HFFc6 (cell line): ENCODE measurements around the gene ASB10. TPM values are rescaled to one million over a fixed set of nuclear protein-coding genes. Genes with fewer than 3 reads are reported as not detected.

Experiments used
- DNase-seq: peaks from one replicate; pipeline ENCODE4 v3.0.0-alpha.2; 2018
- H3K27ac Mint-ChIP-seq: 2 replicates; pipeline ENCODE4 v1.8.0; 2020; ENCODE audit warnings: mild to moderate bottlenecking, mixed read lengths
- H3K27me3 Mint-ChIP-seq: 2 replicates; pipeline ENCODE4 v1.8.0; 2021; ENCODE audit warnings: mild to moderate bottlenecking, moderate library complexity, mixed read lengths; ENCODE audit not compliant: insufficient read depth
- H3K36me3 Mint-ChIP-seq: 2 replicates; pipeline ENCODE4 v1.8.0; 2021; ENCODE audit warnings: low read depth, mixed read lengths
- H3K4me1 Mint-ChIP-seq: 2 replicates; pipeline ENCODE4 v1.8.0; 2020; ENCODE audit warnings: low read depth, mixed read lengths
- H3K4me3 Mint-ChIP-seq: 2 replicates; pipeline ENCODE4 v1.8.0; 2020; ENCODE audit warnings: mild to moderate bottlenecking, moderate library complexity, mixed read lengths
- H3K9me3 Mint-ChIP-seq: 2 replicates; pipeline ENCODE4 v1.8.0; 2020; ENCODE audit warnings: mild to moderate bottlenecking, mixed read lengths
- CTCF ChIP-seq: fragments of 200-600 bp; sonication (generic); IDR thresholded peaks from 2 replicates; pipeline ENCODE4 v1.5.0; 2021; ENCODE audit warnings: antibody characterized with exemption, mild to moderate bottlenecking
- total RNA-seq, 6 experiments: library from RNA; stranded (reverse); fragmentation: NEBNext Ultra II Directional; extraction: Animal tissue kit (Norgen Biotek cat#: 25700); gene quantifications; 2 replicates in 1 of 6; 3 replicates in 5 of 6; pipeline ENCODE4 v1.2.3, GENCODE V29; 2021

ASB10 gene
- total RNA-seq, 6 experiments from 2014 or later, result not detected

GRCh38 chr7:151141311-151141854 lies 45.7 kb downstream of the ASB10 start:
- H3K4me3 Mint-ChIP-seq, result no peak overlapping the region

GRCh38 chr7:151140826-151141225 lies 46.2 kb downstream of the ASB10 start:
- Mint-ChIP-seq H3K36me3 (peaks cover 20% of the 10 kb centered on the region; the same call in 1 of the 2 replicates), H3K4me1 (no peaks in the 10 kb centered on the region), H3K27ac (no peak overlapping the region), H3K4me3 (no peak overlapping the region; the same call in 1 of the 2 replicates), H3K27me3 (peaks cover 10% of the 10 kb centered on the region), H3K9me3 (no peaks in the 10 kb centered on the region)
- no peak for TF ChIP-seq CTCF
- no peak for DNase-seq

More at GRCh38 chr7:151141311-151141854, 45.7 kb downstream of the ASB10 start:
- no peak for DNase-seq
- Mint-ChIP-seq H3K27ac (no peak overlapping the region), H3K27me3 (peaks cover 10% of the 10 kb centered on the region), H3K9me3 (no peaks in the 10 kb centered on the region), H3K36me3 (peaks cover 20% of the 10 kb centered on the region; the same call in 1 of the 2 replicates), H3K4me1 (no peaks in the 10 kb centered on the region)
- TF ChIP-seq CTCF, result no peak

GRCh38 chr7:151139791-151140190 lies 47.3 kb downstream of the ASB10 start:
- H3K9me3 Mint-ChIP-seq, result no peaks in the 10 kb centered on the region
- H3K4me3 Mint-ChIP-seq, result no peak overlapping the region
- H3K36me3 Mint-ChIP-seq, result peaks cover 20% of the 10 kb centered on the region; the same call in 1 of the 2 replicates
- no peak for TF ChIP-seq CTCF
- H3K27ac Mint-ChIP-seq, result no peak overlapping the region
- peaks cover 10% of the 10 kb centered on the region for H3K27me3 Mint-ChIP-seq
- no peak for DNase-seq
- no peaks in the 10 kb centered on the region for H3K4me1 Mint-ChIP-seq

GRCh38 chr7:151139071-151139790 lies 47.8 kb downstream of the ASB10 start:
- Mint-ChIP-seq H3K27ac (no peak overlapping the region), H3K4me1 (no peaks in the 10 kb centered on the region), H3K27me3 (peaks cover 10% of the 10 kb centered on the region), H3K36me3 (peaks cover 17% of the 10 kb centered on the region; the same call in 1 of the 2 replicates), H3K9me3 (no peaks in the 10 kb centered on the region), H3K4me3 (no peak overlapping the region)
- no peak for TF ChIP-seq CTCF
- no peak for DNase-seq

- Mint-ChIP-seq H3K27me3 (peaks cover 8% of the 10 kb centered on the region), H3K9me3 (no peaks in the 10 kb centered on the region), H3K36me3 (peaks cover 9% of the 10 kb centered on the region; the same call in 1 of the 2 replicates), H3K4me3 (no peak overlapping the region), H3K27ac (no peak overlapping the region), H3K4me1 (no peaks in the 10 kb centered on the region)
- no peak for DNase-seq
- no peak for TF ChIP-seq CTCF
These were observed 48.7 kb downstream of the ASB10 start for GRCh38 chr7:151138153-151138851.
